GM21723 (cell line): ENCODE data around the gene CD99.
"Not testable (repeated sequence)": the region's sequence is repeated elsewhere in the genome, so short reads cannot be mapped to it uniquely, and the experiment has no call there.

Source experiments
- ATAC-seq: cut with Tn5 transposase; IDR thresholded peaks from one replicate; pipeline ENCODE4 v1.9.1; 2021; ENCODE audit warnings: mild to moderate bottlenecking, moderate library complexity; ENCODE audit not compliant: unreplicated experiment

CD99 gene

DNA sequence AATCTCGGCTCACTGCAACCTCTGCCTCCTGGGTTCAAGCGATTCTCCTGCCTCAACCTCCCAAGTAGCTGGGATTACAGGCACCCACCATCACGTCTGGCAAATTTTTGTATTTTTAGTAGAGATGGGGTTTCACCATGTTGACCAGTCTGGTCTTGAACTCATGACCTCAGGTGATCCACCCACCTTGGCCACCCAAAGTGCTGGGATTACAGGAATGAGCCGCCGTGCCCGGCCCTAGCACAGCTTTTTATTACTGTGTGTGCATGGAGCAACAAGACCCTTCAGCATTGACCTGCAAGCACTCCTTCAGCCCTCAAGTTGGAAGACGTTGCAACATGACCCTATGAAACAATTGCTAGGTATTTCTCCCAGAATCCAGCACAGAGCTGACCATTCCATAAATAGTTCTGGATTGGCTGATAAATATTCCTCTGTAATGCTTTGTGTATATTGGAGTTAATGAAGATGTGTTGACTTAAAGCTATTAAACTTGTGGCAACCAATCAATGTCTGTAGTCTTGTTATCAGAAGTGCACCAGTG, 15.4 kb upstream of the CD99 start:
- not testable (repeated sequence) for ATAC-seq

DNA sequence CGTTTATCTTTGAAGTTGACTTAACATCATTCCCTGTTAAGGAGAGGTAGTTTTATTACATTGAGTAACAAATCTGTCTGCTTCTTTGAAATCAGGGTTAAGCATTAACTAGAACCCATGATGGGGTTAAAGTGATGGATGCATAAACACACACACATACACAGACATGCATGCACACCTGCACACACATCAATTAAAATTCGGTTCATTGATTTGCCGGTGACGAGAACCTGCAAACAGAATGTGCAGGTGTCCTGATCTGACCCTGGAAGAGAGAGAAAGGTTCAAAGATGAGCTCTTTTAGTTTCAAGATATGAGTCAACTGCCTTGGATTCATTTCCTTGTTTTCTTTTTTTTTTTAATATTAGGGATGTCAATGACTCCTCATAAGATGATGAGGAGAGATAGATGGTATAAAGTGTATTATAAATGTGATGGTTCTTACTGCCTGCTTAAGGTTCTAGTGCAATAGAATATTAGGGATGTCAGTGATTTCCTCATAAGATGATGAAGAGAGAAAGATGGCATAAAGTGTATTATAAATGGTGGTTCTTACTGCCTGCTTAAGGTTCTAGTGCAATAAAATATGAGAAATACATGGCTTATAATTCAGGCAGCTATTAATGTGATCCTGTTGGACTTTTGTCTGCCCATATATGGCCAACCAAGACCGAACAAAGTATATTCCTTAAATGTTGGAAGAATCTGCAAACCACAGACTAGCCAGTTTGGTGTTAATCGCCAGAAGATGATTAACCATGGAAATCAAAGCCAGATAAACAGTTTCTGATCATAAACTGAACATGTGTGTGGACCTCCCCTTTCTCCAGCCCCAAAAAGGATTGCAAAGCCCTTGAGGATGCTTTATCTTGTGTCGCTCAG, 14.1 kb upstream of the CD99 start:
- no peak for ATAC-seq

DNA sequence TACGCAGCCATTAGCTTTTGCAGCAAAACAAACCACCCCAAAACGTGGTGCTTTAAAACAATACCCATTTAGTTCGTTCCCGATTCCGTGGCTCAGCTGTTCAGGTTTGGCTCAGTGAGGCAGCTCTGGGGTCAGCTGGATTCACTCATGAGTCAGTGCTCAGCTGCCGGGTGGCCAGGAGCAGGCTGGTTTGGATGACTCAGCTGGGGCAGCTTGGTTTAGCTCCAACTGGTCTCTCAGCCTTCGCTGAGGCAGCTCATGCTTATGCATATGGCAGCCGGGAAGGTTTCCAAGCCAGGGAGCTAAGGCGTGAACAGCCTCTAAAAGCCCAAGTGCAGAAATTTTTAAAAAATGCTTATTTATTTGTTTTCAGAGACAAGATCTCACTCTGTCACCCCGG, 13.3 kb upstream of the CD99 start:
- ATAC-seq: no peak

DNA sequence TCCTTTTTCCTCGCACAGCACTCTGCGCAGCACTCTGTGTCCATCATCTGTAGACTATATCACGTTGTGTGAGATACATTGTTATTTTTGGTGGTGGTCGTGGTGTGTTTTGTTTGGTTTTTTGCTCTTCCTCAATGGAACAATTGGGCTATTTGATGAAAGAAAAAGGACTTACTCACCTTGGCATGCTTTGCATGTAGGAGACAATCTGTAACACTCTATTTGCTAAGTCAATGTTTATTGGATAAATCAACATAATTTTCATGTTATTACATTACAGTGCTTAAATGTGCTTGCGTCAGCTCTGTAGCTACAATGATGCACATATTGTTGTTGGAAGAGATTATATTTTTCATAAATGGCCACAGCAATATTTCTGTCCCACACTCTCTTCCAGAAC, 12.5 kb upstream of the CD99 start:
- no peak for ATAC-seq

- ATAC-seq: no peak
Observed at GRCh38 chrX:2679534-2680485, 11.3 kb upstream of the CD99 start.

DNA sequence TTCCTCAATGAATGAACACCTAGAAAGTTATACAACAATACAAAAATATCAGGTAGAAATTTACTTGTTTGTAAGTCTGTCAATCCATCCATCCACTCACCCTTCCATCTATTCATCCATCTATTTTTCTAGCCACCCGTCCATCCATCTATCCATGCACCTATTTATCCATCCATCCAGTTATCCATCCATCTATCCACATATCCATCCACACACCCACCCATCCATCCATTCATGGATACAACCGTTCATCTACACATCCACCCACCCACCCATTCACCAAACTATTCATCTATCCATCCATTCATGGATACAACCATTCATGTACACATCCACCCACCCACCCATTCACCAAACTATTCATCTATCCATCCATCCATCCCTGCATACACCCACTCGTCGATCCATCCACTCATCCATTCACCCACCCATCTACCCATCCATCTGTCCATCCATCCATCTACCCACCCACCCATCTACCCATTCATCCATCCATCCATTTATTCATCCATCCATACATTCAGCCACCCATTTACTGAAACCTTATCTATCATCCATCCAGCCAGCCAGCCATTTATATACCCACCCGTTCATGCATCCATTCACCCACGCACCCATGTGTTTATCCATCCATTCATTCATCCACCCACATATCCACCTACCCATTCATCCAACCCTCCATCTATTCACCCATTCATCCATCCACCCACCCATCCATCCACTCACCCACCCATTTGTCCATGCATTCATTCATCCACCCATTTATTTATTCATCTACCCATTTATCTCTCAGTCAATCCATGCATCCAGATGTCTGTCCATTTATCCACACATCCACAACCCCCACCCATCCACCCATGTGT, 10.4 kb upstream of the CD99 start:
- ATAC-seq: no peak

- no peak for ATAC-seq
Observed at GRCh38 chrX:2682565-2683177, 8.4 kb upstream of the CD99 start.

- no peak for ATAC-seq
Observed at GRCh38 chrX:2684256-2684655, 6.8 kb upstream of the CD99 start.

DNA sequence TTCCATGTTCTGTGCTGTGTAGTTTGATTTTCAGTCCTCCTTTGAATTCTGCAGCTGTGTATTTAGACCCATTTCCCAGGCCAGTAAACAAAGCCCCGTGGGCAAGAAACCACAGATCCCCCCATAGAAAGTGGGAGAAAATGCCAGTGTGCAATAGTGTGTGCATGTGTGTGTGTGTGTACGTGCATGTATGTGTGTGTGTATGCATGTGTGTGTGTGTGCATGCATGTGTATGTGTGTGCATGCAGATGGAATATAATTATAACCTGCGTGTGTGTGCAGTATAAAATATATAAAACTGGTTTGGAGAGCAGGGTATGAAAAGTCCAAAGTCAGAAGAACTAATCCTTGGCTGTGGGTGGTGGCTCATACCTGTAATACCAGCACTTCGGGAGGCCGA, 5.2 kb upstream of the CD99 start:
- no peak for ATAC-seq

GRCh38 chrX:2689773-2690666, 1.1 kb upstream of the CD99 start:
- no peak for ATAC-seq

GRCh38 chrX:2691543-2692220, 587 bp downstream of the CD99 start:
- peak; percentile 25 for ATAC-seq

GRCh38 chrX:2692221-2693112, 1.4 kb downstream of the CD99 start:
- no peak for ATAC-seq

DNA sequence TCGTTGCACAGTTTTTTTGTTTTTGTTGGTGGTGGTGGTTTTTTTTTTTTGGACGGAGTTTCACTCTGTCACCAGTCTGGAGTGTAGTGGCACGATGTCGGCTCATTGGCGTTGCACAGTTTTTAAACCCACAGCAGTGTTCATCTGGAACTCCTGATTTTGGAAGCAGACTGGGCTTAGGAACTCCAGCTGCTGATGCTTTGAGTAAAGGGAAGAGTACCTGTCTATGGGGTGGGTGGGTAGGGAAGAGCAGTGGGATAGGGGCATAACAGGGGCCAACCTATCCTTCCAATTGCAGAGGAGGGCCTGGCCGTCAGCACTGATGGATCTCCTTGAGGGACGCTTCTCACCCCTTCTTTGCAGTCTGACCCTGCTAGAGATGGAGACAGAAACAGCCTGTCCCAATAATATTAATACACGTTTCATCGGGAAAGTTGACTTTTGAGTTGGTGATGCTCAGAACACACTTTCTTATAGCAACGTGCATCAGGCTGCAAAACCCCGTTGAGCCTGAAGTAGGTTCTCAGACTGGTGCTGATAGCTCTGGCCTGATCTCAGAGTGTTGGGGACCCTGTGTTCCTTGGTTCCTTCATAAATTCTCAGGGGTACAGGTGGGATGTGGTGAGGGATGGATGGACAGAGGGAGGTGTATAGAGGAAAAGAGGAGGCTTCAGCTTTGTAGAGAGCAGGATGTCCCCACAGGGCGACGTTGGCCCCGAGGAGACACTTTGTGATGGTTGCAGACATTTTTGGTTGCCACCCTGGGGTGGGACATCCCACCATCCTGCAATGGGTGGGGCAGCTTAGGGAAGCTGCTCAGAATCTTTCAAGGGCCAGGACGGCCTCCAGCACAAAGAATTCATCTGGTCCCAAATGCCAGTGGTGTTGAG, 2.3 kb downstream of the CD99 start:
- ATAC-seq: no peak

- ATAC-seq: no peak
Observed at GRCh38 chrX:2694914-2695267, 3.8 kb downstream of the CD99 start.

DNA sequence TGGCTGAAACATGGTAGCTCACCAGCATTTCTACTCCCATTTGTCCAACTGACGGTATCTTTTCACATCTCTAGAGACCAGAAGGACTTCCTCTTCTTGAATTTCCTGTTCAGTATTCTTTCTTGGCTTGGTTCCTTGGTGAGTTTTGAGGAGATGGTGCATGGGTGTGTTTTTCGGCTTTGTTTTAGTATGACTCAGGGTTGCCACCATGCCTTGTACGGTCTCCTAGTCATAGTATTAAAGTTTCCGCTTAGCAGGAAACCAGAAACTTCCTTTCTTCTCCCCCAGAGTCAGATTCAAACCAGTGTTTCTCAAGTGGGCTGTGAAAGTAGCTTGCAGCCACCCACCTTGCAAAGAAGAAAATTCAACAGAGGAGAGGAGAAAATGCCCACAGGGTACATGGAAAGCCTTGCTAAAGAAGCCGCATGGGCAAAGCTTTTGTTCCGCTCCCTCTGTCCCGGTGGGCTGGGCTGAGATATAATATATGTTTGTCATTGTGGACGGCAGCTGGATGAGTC, 5.7 kb downstream of the CD99 start:
- ATAC-seq: peak; percentile 91

DNA sequence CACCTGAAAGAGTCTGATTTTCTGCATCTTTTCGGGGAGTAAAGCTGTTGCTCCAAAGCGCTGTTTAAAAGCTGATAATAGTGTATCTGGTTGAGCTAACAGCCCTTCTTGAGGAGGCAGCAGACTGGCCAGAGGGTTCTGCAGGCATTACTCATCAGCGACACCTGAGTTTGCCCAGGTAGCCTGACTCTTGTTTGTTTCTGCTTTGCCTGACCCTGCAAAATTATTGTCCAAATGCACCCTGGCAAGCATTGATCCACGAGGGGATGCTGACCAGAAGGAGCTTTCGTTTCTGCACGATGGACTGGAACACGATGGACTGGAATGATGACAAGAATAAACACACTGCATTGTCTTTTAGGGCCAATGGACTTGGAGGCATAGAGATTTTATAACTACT, 6.2 kb downstream of the CD99 start:
- no peak for ATAC-seq
